ENCODE measurements around the gene NME2.
A peak's percentile ranks its signal among the peaks of the same experiment; 100 is the strongest.
"Not testable (repeated sequence)": the region's sequence is repeated elsewhere in the genome, so short reads cannot be mapped to it uniquely, and the experiment has no call there.

NME2 gene

GRCh38 chr17:51166198-51166986 is at the start of gene NME2:
TSS of gene NME2 (plus strand) at chr17:51166411. CDS start at chr17:51166831, 420 bp downstream.
- intact Hi-C loops (cut with DNase I) = loop anchor here (10.0 kb wide), 1 partner anchor 88 kb away; no protein-coding TSS in a partner anchor
- peak; percentile 36 to 89 (median 80) for DNase-seq

GRCh38 chr17:51118330-51119195 is 47.6 kb upstream of the NME2 start:
- no peak for DNase-seq
- intact Hi-C loops (cut with DNase I) = no loop called here

GRCh38 chr17:51119415-51120356 is 46.5 kb upstream of the NME2 start:
- DNase-seq = peak in 25 of 42 donors; percentile 7 to 55 (median 24)
- intact Hi-C loops (cut with DNase I) = loop anchor here (2.0 kb wide), 1 partner anchor 33 kb away; the partner anchor contains the start of gene NME1

- DNase-seq = peak in 41 of 42 donors; percentile 20 to 79 (median 64)
Observed at GRCh38 chr17:51120357-51120738, 45.9 kb upstream of the NME2 start.

GRCh38 chr17:51120739-51121619 is 45.2 kb upstream of the NME2 start, which contains the start of gene SPAG9:
TSS of gene SPAG9 (minus strand) at chr17:51120868. CDS start at chr17:51120656, 212 bp downstream.
- intact Hi-C loops (cut with DNase I) = loop anchor here (2.0 kb wide), 1 partner anchor 32 kb away; the partner anchor contains the start of gene NME1

More at GRCh38 chr17:51120357-51120738, 45.9 kb upstream of the NME2 start:
- intact Hi-C loops (cut with DNase I) = loop anchor here (2.0 kb wide), 1 partner anchor 32 kb away; the partner anchor contains the start of gene NME1

GRCh38 chr17:51121620-51122472 is 44.4 kb upstream of the NME2 start:
- peak; percentile 54 to 94 (median 79) for DNase-seq
- intact Hi-C loops (cut with DNase I) = loop anchor here (2.0 kb wide), 1 partner anchor 31 kb away; the partner anchor contains the start of gene NME1

More at GRCh38 chr17:51120739-51121619, 45.2 kb upstream of the NME2 start, which contains the start of gene SPAG9:
- DNase-seq = peak; percentile 85 to 98 (median 95)

GRCh38 chr17:51122473-51123115 is 43.6 kb upstream of the NME2 start:
- intact Hi-C loops (cut with DNase I); DNase-seq: not testable (repeated sequence)

GRCh38 chr17:51124640-51125503 is 41.3 kb upstream of the NME2 start:
- intact Hi-C loops (cut with DNase I) = no loop called here
- DNase-seq = no peak

- intact Hi-C loops (cut with DNase I) = no loop called here
- no peak for DNase-seq
Observed at GRCh38 chr17:51128076-51128475, 38.1 kb upstream of the NME2 start.

GRCh38 chr17:51132964-51133319 is 33.3 kb upstream of the NME2 start:
- intact Hi-C loops (cut with DNase I) = no loop called here

GRCh38 chr17:51133365-51133764 is 32.8 kb upstream of the NME2 start:
- DNase-seq = no peak

More at GRCh38 chr17:51132964-51133319, 33.3 kb upstream of the NME2 start:
- DNase-seq = no peak

GRCh38 chr17:51135956-51136355 is 30.3 kb upstream of the NME2 start:
- no peak for DNase-seq
- intact Hi-C loops (cut with DNase I) = no loop called here

More at GRCh38 chr17:51133365-51133764, 32.8 kb upstream of the NME2 start:
- intact Hi-C loops (cut with DNase I) = no loop called here

- intact Hi-C loops (cut with DNase I) = no loop called here
- DNase-seq = no peak
Observed at GRCh38 chr17:51142597-51142996, 23.6 kb upstream of the NME2 start.

GRCh38 chr17:51144266-51145022 is 21.8 kb upstream of the NME2 start:
- DNase-seq = no peak
- intact Hi-C loops (cut with DNase I) = no loop called here

Data from head of caudate nucleus (tissue), 42 donors.